GM18517 (cell line): ENCODE results near the gene NUP93.
"Not testable (repeated sequence)": the region's sequence is repeated elsewhere in the genome, so short reads cannot be mapped to it uniquely, and the experiment has no call there.

Experiments used
- ATAC-seq: cut with Tn5 transposase; IDR thresholded peaks from one replicate; pipeline ENCODE4 v1.9.1; 2021; ENCODE audit warnings: mild to moderate bottlenecking, moderate library complexity; ENCODE audit not compliant: unreplicated experiment

NUP93 gene

DNA sequence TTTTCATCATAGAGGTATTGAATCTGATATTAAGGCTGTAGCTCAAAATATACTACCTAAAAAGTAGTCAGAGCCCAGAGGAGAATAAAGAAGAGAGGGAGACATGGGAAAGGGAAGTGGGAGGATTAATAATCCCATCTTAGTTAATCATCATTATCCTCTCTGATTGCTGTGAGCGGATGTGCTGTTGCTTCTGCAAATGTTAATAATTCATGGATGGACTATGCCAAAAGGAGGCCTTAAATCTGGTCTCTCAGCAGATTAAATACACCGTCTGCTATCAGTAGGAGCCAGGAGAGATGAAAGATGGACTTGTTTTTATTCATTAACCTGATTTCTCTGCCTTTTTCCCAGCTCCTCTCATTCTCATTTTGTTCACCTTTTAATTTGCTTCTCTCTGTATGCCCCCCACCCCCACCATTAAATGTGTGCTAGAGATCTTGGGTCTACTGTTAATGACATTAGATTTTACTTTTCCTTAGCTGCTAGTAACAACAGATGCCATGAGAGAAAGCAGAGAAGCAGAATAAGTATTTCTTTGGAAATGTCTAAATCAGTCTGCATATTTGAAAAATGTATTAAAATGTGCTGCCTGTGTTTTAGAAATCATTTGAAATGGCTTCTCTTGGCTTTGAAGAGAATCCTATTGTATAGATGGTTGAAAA lies 44.2 kb downstream of the NUP93 start:
- ATAC-seq, result no peak

DNA sequence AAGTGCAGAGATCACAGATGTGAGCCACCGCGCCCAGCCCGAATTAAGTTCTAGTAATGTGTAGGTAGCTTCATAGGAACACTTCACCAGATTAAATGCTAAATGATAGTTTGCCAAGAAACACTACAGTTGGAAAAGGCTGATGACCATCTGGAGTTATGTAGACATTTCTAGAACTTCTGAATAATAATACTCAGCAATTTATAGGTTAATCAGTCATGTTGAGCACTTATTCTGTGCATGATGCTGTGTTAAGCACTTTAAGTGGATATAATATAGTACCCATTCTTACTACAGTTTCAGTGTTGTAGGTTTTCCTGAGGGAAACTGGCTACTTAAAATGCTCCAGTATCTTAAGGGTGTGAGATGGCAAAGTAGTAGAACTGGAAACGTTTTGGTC lies 45.2 kb downstream of the NUP93 start:
- no peak for ATAC-seq

DNA sequence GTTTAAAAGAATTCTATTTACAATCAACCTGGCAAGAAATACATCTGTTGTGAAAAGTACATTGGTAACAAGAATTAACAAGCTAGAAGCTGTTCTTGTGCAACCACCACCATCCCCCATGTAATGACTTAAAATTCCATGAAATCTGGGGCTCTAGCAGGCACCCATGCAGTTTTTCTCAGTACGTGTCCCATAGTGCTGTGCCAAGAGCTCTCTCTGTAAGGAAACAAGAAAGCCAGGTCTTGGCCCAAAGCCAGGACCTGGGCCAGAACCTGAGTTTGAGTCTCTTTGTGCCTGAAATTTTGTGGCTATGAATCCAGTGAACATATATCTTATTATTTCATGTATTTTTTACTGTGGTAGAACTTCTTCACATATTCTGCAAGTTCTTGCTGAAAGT lies 46.6 kb downstream of the NUP93 start:
- ATAC-seq, result no peak

DNA sequence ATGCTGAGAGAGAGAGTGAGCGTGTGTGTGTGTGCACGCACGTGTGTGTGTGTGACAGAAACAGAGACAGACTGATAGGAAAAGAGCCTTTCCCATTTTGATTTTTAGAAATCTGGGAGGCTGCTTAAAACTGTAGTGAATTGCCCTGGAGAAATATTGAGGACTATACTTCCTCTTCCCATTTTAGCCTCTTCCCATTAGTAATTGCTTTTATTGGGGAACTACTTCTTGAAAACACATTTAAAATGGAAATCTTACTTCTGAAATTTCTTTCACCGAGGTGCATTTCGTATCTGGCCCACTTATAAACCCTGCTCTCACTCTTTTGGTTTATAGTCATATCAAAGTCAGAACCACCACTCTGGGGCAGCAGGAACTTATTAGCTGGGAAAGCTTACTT lies 47.1 kb downstream of the NUP93 start:
- no peak for ATAC-seq

DNA sequence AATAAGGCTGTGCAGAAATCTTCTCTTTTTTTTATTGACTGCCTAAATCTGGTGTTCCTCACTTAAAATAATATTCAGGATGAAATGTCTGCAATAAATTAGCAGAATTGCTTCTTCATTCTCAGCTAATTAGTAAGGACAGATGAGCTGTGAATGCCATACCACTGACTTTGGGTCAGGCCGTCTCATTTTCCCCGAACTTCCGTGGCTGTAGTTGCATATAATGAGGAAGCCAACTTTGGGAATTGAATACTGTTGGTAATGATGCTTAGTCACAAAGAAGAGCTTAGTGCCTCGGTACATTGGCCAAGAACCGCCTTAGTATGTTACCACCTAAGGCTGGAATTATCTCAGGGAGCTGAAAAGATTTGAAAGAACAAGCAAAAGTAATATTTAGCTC lies 47.6 kb downstream of the NUP93 start:
- ATAC-seq, result no peak

DNA sequence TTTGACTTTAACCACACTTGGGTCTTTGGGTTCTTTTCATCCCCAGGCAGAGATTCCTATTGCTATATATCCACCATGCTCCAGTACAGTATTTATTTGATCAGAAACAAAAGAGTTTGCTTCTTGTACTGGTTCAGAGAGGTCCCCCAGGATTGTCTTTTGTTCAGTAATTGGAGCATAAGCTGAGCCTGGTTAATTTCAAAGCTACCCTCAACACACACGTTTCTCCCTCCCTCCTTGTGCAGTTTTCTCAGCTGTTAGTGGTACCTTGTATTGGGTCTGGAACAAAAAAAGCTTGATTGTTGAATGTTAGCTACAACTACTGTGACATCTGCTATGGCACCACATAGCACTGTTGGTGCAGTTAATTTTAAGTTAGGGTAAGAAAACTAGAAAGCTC lies 50.0 kb downstream of the NUP93 start:
- no peak for ATAC-seq

DNA sequence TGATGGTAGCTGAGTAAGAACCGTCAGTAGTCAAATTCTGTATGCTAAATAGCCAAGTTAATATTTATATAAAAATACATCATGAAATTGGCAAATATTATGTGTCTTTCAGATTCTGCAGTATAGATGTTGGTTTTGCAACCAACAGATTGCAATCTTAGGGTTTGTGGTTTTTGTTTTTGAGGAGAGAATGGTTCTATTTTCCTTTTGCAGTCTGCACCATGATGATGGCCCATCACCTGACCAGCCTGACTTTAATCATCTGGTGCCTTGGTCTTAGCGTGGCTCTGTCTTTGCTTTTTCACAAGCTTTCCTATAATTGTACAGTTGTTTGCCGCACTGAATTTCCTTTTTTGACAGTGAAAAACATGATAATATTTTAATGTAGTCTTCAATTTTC lies 50.7 kb downstream of the NUP93 start:
- no peak for ATAC-seq

DNA sequence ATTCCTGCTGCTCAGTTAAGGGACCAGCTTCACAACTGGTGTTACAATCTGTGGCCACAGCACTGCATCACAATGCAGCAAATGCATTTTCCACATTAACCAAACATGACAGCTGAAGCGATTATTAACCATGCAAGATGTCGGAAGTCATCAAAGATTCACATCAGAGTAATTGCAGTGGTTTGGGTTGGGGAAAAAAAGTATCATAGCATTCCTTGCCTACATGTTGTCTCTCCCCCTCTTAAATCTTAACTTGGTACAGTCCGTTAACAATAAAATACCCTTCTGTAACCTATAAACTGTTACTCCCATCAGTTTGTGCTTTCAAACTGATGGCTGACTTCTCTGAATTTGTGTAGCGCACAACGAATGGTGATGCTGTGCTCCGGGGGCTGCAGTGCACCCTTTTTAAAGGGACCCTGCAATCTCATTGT lies 51.6 kb downstream of the NUP93 start:
- no peak for ATAC-seq

DNA sequence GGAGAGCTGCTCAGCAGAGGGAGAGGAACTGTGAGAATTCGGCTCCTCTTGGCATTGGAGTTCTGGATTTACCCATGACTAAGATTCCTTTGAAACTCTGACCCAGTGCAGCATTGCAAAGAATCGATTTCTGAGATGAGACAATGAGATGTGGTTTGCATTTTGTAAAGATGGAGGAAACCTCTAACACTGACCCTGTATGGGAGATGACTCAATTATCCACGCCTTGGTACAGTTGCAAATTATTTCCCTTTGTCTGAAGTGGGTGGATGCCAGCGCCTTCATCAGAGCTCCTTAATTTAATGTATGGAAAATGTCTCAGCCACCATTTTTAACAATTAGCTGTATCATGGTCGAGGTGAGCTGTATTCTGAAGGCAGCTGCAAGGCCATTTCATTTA lies 53.4 kb downstream of the NUP93 start:
- ATAC-seq, result no peak

DNA sequence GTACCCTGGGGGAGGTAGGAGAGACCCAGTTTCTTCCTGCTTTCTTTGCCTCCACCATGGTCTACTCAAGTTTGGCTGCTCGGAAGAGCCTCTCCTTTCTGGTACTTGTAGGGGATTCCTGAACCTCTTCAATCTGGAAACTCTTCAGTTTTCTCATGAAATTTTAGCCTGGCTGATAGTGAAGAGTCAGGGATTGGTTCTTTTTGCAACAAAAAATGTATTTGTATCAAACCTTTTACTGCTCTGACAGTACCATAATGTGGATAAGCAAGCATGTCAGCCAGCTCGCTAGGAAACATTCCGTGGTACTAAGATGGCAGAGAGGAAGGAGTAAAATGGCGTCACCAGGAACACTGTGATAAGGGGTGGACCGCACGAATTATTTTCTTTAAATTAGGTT lies 55.4 kb downstream of the NUP93 start:
- no peak for ATAC-seq

DNA sequence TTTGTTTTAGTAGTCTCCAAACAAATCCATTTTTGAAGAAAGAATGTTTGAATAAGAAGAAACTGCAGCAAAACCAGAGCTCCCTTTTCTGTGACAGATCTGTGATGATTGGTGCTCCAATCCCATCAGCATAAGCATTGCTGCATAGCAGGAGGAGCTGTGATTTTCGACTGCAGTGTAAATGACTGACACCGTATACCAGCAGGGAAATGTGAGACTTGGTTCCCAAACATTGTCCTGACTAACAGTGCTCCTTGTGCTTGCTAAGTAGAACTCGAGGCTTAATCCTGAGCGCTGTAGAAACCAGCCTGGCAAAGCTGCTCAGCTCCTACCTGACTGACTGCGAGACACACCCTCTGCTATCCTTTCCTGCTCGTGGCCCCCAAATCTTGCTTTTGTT lies 57.2 kb downstream of the NUP93 start:
- ATAC-seq, result no peak

DNA sequence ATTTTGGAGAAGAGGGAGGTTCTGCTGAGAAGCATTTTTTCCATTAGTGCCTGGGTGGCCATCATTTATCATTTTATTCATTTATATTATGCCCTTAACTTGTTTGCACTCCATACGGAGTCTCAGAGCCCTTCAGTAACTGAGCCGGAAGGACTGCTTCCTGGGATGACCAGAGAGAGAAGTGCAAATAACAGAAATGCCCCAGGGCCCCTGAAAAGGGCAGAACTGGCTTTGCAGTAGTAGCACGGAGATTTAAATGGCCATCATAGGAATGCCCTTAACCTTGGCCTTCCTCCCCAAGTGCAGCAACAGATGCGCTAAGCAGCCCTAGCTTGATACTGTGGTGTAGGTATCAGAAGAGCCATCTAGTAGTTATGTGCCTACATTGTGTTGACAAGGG lies 58.5 kb downstream of the NUP93 start:
- ATAC-seq, result no peak

DNA sequence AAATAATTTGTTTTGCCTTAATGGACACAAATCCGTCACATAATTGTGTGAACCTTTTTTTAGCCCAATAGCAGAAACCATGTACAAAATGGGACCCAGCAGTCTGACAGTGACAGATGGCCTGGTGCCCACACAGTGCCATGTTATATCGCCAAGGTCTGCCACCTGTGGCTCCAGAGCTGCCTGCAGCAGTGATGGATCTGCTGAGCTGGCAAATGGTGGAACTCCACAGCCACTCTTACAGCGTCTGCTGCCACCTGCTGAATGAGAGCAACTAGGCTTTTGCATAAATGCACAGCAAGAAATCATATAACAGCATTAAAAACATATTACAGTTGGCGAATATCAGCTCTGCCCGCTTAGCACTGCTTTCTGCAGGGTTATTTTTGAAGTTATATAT lies 59.4 kb downstream of the NUP93 start:
- ATAC-seq, result no peak

DNA sequence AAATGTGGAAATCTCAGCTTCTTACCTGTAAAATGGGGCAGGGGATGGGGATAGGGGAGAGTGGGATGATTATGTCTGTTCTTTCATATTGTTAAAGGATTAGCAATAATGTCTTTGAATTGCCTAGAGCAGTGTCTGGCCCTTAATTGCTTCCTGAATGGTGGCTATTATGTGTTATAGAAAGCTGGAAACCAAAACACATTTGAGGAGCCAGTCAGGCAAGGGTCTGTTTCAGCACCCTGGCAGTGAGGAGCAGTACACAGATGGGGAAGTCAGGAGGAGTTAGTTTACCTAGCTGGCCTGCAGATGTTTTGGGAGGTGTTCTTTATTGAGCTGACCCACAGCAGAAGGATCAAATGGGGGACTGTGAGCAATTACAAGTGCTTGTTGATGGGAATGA lies 63.0 kb downstream of the NUP93 start:
- ATAC-seq, result no peak

DNA sequence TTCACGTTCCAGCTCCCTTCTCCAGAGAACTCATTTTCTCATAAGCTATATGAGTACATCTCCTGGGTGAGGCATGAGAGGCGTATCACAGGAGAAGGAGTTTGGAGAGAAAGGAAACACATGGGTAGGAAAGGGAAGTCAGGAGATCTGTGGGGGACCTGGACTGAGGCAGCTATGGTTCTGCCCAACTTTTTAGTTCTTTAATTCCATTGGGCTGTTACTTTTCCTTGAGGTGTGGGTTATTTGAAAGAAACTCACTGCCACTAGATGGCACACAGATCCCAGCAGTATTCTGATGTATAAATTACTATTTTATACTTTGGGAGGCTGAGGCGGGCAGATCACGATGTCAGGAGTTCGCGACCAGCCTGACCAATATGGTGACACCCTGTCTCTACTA lies 63.6 kb downstream of the NUP93 start:
- no peak for ATAC-seq

DNA sequence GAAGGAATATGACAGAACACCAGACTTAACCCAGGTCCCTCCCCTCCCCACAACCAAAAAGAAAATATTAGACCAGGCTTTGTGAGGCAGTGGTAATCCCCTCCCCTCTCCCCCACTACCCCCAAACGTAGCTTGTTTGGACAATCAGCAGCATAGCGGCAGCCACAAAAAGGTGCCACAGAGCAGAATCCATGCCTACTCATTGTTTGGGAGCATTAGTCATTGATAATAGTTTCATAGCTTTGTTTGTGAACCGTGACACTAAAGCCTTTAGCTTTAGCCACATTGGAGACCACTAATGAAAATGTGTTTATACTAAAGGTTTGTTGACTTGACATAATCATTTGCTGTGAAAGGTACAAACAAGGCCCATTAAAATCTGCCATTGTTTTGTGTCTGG lies 65.1 kb downstream of the NUP93 start:
- ATAC-seq, result no peak

DNA sequence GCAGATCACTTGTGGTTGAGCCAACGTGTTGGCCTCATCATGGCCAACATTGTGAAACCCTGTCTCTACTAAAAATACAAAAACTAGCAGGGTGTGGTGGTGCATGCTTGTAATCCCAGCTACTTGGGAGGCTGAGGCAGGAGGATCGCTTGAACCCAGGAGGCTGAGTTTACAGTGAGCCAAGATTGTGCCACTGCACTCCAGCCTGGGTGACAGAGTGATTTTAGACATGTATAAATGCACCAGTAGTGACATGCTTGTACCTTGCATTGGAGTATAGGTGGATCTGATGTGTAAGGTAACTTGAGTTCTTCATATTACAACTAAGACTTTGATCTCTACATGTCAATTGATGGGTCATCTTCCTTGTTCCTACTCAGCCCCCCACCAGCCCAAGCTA lies 67.1 kb downstream of the NUP93 start:
- not testable (repeated sequence) for ATAC-seq

DNA sequence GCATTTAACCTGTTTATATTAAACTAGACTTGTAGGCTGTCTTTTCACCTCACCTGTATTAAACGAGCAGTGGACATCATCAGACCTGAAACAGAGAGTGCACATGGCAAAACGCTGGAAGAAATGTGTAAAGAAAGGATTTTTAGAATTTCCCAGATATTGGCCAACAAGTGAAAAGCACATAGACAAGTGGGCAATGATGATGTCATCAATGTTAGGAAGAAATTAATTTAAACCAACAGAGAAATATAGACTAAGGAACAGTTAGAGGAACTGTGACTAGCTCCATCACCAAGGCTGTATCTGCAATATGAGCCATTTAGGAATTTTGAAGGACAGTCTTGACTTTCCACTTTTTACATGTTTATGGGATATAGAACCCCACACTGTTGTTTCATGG lies 67.9 kb downstream of the NUP93 start:
- ATAC-seq, result no peak

DNA sequence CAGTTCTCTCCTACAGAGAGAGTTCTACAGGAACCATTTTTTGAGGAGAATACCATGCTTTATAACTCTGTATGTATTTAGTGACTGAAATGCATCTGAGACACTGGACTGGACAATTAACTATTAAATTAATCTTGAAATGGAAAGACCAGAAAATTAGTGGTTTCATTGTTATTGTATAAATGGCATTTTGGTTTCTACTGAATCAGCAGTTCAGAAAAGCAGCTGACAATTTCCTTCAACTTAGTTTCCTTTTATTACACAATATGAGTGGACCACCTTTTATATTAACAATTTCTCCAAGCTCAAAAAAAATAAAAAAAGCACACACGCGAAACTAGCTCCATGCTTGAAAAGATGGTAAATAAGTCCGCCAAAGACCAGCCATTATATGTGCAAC lies 69.0 kb downstream of the NUP93 start:
- ATAC-seq, result no peak

DNA sequence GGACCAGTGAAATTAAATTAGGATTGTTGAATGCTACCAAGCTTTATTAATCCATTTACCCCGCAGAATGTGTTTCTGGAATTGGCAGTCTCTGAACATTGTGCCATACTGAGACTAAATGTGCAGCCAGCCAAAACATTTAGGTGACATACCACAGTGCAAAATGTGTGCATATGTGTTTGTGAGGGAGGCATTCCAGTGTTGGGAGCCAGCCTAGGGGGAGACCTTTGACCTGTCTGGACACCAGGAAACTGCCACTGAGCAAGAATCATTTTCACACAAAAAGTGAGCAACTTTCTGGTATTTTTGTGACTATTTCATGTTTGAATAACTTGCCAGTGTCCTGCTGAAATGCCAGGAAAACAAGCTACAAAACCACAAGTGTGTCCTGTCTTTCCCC lies 70.4 kb downstream of the NUP93 start:
- ATAC-seq, result no peak

DNA sequence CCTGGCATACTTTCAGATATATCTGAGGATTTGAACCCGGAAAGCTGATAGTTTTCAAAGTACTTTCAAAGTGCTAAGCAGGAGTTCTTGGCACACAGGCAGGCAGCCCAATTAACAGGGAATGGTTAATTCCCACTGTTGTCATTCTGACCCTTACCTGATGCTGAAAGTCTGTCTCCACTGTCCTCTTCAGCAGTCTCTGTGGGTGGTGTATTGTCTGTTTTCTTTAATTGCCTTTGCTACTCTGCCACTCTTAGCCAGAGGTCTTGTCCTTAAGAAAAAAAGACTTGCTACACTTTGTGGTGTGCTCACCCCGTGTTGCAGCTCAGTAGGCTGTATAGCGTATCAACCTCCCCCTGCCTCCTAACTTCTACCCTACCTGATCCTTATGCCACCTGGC lies 71.8 kb downstream of the NUP93 start:
- no peak for ATAC-seq

DNA sequence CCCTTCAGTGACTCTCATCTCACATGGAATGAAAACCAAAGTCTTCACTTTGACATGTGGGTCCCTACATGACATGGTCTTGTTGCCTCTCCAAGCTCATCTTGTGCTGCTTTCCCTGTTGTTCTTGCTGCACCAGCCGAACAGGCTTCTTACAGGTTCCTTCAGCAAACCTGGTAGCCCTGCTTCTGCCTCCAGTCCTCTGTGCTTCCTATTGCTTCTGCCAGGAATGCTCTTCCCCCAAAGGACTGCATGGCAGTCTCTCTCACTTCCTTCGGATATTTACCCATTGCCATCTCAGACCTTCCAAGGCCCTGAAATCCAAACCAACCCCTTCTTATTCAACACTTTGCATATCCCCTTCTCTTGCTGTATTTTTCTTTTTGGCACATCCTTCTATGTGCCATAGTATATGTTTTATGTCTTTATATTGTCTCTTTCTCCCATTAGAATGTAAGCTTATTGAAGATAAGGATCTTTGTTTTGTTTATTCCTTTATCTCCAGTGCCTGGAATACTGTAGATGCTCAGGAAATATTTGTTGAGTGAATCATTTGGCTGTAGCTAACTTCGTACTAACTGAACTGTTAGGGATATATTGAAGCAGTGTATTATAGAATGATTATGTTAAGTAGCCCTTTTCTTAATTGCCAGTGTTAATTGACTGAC lies 77.2 kb downstream of the NUP93 start:
- ATAC-seq, result no peak

DNA sequence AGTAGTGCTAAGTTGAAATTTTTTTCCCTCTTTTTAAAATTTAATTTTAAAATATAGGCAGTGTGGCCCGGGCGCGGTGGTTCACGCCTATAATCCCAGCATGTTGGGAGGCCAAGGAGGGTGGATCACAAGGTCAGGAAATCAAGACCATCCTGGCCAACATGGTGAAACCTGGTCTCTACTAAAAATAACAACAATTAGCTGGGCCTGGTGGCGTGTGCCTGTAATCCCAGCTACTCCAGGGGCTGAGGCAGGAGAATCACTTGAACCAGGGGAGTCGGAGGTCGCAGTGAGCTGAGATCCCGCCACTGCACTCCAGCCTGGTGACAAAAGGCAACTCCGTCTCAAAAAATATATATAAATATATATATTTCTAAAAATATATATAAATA lies 77.7 kb downstream of the NUP93 start:
- not testable (repeated sequence) for ATAC-seq
